GM12892 (cell line): ENCODE results near the gene FZR1.
"Not testable (repeated sequence)": the region's sequence is repeated elsewhere in the genome, so short reads cannot be mapped to it uniquely, and the experiment has no call there.

ENCODE experiments used
- DNase-seq: peaks from one replicate; pipeline ENCODE4 v3.0.0; 2011; ENCODE audit not compliant: insufficient read length
- FAIRE-seq: peaks from 2 replicates; lab custom pipeline; 2011; peaks lifted over from hg19 to GRCh38; lab: Jason Lieb, UNC
- POLR2A ChIP-seq: IDR thresholded peaks from 2 replicates; pipeline ENCODE4 v1.6.1; 2011; ENCODE audit warnings: low read depth, low read length, control low read depth
- POLR2AphosphoS5 ChIP-seq: IDR thresholded peaks from 2 replicates; pipeline ENCODE4 v1.6.1; 2011; ENCODE audit warnings: low read depth, low read length, control low read depth
- TAF1 ChIP-seq: IDR thresholded peaks from 2 replicates; pipeline ENCODE4 v1.6.1; 2011; ENCODE audit warnings: low read depth, mild to moderate bottlenecking, control low read depth, low read length, borderline replicate concordance

The FZR1 gene

GRCh38 chr19:3572132-3572854 is 66.2 kb downstream of the FZR1 start:
- FAIRE-seq (peak; percentile 100), DNase-seq (peak; percentile 98)
- TF ChIP-seq POLR2A = no peak
- TF ChIP-seq POLR2AphosphoS5 = no peak
- TF ChIP-seq TAF1 = no peak

- FAIRE-seq = no peak
- no peak for DNase-seq
- TF ChIP-seq POLR2A (no peak), POLR2AphosphoS5 (no peak), TAF1 (no peak)
These were observed 66.7 kb downstream of the FZR1 start, which contains the start of gene HMG20B for GRCh38 chr19:3572855-3573161. Gene HMG20B, plus strand, starts transcription at chr19:3572944. Its CDS starts 366 bp downstream, at chr19:3573310.

GRCh38 chr19:3573162-3573857 is 67.2 kb downstream of the FZR1 start:
- DNase-seq (no peak), FAIRE-seq (peak; percentile 58)
- TF ChIP-seq POLR2AphosphoS5 (no peak), TAF1 (no peak), POLR2A (no peak)

DNA sequence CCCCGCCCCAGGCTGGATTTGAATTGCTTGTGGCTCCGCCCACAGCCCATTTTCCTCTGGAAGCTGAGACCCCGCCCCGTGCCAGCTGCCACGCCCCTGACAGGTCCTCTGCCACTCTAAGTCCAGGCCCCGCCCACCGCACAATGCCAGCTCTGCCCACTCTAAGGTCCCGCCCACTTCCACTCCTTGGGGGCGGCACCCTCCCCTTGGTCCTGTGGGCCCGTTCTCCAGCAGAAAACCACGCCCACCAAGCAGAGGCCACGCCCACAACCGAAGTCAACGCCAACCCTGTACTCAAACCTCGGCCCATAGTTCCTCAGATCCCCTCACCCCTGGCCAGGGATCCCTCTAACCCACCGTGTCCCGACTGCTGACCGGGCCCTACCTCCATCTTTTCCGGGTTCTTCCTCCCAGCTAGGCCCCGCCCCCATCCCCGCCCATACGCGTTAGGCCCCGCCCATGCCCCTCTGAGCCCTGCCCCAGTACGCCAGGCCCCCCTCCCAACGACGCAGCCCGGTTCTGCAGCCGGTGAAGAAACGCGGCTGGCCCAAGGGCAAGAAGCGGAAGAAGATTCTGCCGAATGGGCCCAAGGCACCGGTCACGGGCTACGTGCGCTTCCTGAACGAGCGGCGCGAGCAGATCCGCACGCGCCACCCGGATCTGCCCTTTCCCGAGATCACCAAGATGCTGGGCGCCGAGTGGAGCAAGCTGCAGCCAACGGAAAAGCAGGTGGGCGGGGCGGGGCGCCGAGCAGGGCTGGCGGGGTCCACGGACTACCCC is 67.9 kb downstream of the FZR1 start:
- DNase-seq (peak; percentile 85), FAIRE-seq (peak; percentile 89)
- no peak for TF ChIP-seq POLR2AphosphoS5
- no peak for TF ChIP-seq TAF1
- TF ChIP-seq POLR2A = no peak

GRCh38 chr19:3575260-3575741 is 69.2 kb downstream of the FZR1 start:
- no peak for DNase-seq
- no peak for FAIRE-seq

DNA sequence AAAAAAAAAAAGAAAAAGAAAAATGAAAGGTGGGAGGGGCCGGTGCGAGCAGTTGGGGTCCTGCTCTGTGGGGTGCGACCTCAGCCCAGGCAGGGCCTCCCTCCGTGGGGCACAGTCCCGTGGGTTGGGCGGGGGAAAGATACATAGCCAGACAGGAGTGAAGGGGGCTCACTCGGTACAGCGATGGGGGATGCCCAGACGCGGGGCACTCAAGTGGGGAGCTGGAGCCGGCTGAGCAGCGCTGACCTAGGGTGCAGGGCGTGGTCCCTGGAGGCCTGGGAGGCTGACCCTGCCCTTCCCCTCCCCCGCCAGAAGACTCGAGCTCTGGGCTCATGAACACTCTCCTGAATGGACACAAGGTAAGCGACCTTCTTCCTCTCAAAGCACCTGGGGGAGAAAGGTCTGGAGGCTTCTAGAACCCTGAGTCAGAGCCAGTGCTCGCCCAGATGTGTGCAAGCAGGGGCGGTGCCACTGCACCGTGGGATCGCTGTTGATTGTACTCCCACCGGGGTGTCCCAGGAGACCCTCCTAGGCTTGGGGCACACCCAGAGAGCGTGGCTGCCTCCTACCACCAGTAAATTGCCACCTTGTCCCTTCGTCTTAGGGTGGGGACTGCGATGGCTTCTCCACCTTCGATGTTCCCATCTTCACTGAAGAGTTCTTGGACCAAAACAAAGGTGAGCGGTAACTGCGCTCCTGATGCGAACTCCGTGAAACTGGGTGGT is 70.0 kb downstream of the FZR1 start:
- TF ChIP-seq POLR2A (no peak), TAF1 (no peak)
- no peak for DNase-seq
- FAIRE-seq = no peak

More at GRCh38 chr19:3575260-3575741, 69.2 kb downstream of the FZR1 start:
- TF ChIP-seq POLR2AphosphoS5 = no peak

DNA sequence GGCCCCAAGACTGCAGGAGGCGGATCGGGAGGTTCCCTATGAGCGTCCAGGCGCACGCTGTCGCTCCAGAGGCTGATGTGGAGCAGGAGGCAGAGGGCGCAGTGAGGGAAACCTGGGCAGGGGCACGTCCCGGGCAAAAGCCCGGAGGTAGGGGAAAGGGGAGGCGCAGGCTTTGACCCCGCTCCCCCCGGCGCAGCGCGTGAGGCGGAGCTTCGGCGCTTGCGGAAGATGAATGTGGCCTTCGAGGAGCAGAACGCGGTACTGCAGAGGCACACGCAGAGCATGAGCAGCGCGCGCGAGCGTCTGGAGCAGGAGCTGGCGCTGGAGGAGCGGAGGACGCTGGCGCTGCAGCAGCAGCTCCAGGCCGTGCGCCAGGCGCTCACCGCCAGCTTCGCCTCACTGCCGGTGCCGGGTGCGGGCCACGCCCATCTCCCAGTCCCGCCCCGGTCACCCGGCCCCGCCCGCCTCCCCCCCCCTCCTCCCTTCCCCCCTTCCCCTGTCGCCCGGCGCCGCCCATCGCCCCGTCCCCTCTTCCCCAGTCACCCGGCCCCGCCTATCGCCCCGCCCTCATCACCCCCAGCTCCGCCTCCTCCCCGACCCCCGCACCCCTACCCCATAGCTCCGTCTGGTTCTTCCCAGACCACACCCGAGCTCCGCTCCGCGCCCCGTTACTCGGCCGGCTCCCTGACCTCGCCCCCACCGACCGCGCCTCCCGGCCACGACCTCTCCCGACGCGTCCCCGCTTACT is 70.8 kb downstream of the FZR1 start:
- DNase-seq (no peak), FAIRE-seq (no peak)
- no peak for TF ChIP-seq POLR2AphosphoS5
- no peak for TF ChIP-seq TAF1
- TF ChIP-seq POLR2A = no peak

DNA sequence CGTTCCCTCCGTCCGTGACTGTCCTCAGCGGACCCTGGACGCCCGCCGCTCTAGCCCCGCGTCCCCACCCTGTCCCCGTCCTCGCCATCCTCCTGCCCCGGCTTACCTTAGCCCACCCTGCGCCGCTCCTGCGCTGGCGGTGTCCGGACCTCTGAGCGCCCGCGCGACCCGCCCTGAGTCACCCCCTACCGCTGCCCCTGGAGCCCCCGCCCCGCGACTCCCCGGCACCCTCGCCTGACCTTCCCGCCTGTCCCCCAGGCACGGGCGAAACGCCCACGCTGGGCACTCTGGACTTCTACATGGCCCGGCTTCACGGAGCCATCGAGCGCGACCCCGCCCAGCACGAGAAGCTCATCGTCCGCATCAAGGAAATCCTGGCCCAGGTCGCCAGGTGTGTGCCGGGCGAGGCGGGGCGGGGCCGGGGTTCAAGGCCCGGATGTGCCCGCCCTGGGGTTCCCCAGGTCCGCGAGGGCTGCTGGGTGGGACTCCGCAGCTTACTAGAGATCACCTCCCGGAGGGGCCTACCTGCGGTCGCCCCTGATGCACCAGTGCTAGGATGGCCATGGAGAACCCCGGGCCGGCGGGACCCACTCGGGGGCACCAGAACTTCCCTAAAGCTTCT is 71.7 kb downstream of the FZR1 start:
- no peak for DNase-seq
- TF ChIP-seq POLR2A (no peak), TAF1 (no peak), POLR2AphosphoS5 (no peak)
- no peak for FAIRE-seq

- DNase-seq = no peak
- TF ChIP-seq TAF1 (no peak), POLR2A (no peak)
- FAIRE-seq = no peak
These were observed 72.3 kb downstream of the FZR1 start for GRCh38 chr19:3578390-3578789.

DNA sequence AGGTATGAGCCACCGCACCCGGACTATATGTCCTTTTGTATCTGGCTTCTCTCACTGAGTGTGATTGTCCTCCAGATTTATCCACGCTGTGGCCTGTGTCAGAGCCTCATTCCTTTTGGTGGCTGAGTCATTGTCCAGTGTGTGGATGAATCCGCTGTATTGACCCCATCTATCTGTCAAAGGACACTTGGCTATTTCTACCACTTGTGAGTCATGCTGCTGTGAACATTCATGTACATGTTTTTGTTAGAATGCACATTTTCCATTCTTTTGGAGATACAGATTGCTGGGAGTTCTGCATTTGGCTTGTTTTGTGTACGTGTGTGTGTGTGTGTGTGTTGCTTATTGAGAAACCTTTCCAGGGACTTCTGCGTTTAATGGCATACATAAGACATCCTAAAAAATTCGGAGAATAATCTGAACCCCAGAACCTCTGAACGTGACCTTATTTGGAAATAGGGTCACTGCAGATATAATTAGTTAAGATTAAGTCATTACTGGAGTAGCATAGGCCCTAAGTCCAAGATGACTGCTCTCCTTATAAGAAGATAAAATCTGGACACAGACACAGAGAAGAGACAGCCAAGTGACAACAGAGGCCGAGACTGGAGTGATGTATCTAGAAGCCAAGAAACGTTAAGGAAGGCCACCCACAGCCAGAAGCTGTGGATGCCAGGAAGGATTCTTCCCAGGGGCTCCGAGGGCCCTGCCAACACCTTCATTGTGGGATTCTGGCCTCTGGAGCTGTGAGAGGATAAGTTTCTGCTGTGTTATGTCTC is 74.2 kb downstream of the FZR1 start:
- no peak for DNase-seq
- no peak for FAIRE-seq
- TF ChIP-seq POLR2A = no peak
- TF ChIP-seq POLR2AphosphoS5 = no peak
- TF ChIP-seq TAF1 = no peak

DNA sequence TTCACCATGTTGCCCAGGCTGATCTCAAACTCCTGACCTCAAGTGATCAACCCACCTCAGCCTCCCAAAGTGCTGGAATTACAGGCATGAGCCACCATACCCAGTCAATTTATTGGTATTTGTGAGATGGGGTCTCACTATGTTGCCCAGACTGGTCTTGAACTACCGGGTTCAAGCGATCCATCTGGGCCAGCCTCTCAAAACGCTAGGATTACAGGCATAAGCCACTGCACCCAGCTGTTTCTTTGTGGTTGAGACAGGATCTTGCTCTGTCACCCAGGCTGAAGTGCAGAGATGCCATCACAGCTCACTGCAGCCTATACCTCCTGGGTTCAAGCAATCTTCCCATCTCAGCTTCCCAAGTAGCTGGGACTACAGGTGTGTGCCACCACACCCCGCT is 75.7 kb downstream of the FZR1 start:
- FAIRE-seq, DNase-seq: not testable (repeated sequence)

DNA sequence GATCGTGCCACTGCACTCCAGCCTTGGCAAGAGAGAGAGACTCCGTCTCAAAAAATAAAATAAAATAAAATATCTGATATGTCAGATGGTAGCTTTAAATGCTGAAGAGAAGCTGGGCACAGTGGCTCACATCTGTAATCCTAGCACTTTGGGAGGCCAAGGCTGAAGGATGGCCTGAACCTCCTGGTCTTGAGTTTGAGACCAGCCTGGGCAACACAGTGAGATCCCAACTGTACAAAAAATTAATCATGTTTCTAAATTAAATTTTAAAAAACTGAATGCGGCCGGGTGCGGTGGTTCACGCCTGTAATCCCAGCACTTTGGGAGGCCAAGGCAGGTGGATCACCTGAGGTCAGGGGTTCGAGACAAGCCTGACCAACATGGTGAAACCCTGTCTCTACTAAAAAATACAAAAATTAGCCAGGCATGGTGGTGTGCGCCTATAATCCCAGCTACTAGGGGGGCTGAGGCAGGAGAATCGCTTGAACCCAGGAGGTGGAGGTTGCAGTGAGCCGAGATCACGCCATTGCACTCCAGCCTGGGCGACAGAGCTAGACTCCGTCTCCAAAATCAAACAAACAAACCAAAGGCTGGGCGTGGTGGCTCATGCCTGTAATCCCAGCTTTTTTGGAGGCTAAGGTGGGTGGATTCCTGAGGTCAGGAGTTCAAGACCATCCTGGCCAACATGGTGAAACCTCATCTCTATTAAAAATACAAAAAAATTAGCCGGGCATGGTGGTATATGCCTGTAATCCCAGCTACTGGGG is 78.1 kb downstream of the FZR1 start:
- FAIRE-seq = not testable (repeated sequence)

More for the DNA sequence above, 78.1 kb downstream of the FZR1 start:
- not testable (repeated sequence) for DNase-seq
